ENCODE results near the gene SMIM5.

Gene SMIM5

DNA sequence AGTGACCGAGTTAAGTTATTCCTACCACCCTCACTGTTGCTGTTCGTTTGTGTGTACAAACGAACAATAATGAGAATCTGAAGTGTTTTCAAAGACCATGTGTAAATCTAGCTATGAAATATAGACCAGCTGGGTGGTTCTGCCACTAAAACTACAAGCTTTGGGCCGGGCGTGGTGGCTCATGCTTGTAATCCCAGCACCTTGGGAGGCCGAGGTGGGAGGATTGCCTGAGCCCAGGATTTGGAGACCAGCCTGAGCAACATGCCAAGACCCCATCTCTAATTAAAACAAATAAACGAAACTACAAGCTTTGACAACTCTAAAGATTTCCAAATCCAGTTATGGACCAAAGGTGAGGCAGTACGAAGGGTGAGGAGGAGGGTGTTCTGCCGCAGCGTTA lies 32.7 kb downstream of the SMIM5 start:
- in situ Hi-C loops (cut with MboI; ENCODE audit: low sequenced_read_pairs), result no loop called here

DNA sequence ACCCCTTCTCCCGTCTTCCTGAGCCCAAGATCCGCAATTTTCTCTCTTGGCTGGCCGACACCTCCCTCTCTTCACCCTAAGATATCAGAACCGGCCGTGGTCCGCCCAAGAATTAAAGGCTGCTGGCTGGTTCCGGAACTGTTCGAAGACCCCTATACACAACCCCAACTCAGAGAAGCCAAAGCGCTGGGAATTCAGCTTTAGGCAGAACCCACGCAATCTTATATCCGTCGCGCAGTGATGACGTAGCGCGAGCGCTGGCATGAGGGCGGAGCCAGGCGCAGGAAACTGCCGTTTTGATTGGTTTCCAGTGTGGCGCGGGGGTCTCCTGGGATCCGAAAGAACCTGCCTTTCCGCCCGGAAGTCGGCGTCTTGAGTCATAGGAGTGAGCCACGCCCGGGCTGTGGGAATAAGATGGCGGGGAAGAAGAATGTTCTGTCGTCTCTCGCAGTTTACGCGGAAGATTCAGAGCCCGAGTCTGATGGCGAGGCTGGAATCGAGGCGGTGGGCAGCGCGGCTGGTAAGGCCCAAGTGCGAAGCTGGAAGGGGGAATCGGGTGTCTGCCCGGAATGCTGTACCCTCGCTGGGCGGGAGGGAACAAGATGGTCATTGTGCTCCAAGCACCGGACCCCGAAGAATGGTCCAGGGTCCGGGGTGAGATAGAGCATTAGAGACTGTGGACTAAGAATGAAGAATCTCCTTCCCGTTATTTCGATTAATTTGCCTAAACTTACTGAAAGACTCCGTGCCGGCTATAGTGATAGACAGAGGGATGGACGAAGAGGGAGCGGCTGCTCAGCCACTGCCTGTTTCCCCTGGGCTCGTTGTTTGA lies 33.9 kb downstream of the SMIM5 start, which contains the start of the genes RECQL5 and SAP30BP:
Gene RECQL5, minus strand, starts transcription at position 196 of the 832 bp plus-strand sequence. CDS start 597 bp downstream, outside the sequence.
Gene SAP30BP, plus strand, starts transcription at position 380 of the 832 bp plus-strand sequence. Its CDS starts 35 bp downstream, at position 415.
- in situ Hi-C loops (cut with MboI; ENCODE audit: low sequenced_read_pairs), result no loop called here

DNA sequence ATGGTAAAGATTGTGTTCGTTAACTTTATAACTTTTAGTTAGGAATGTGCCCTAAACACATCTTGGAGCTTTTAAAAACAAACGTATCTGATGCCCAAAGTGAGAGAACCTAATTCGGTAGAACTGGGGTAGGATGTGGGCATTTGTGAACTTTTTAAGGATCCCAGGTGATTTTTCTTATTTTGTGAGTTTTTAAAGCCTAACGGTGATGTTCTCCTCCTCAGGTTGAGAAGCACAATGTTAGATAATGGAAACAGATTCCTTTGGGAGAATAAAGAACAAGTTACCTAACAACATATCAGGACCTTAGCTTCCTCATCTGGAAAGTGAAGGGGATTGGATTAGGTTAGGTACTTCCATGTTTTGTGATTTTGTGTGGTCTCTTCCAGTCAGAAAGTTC lies 34.6 kb downstream of the SMIM5 start:
- in situ Hi-C loops (cut with MboI; ENCODE audit: low sequenced_read_pairs), result no loop called here

DNA sequence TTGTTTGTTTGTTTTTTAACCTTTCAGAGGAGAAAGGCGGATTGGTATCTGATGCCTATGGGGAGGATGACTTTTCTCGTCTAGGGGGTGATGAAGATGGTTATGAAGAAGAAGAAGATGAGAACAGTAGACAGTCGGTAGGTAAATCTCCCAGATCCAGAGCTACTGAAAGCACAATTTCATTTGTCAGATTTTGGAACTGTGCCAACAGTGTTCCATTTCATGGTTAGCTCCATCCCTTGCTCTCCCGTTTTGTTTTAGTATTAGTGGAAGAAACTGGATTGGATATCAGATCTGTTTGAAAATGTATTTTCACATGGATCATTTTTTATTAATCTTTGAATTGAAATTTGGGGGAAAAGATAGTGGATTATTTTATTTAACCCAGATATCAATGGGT lies 35.3 kb downstream of the SMIM5 start:
- in situ Hi-C loops (cut with MboI; ENCODE audit: low sequenced_read_pairs), result no loop called here

DNA sequence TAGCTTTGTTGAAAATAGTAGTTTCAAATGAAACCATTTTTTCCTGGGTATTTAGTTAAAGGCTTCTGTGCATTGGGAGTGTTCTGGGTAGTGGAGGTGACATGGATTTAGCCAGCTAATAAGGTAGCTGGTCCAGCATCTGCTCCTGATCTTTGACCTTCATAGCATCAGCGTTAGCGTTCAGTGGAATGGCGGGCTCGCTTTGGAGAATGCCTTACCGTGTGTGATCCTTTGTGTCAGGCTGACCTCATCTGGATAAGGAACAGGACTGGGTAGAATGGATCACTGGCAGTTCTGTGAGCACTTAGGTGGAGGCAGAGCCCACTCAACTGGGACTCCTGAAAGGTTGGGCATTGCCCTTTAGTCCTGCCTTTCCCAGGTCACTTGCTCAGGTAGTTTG lies 37.6 kb downstream of the SMIM5 start:
- in situ Hi-C loops (cut with MboI; ENCODE audit: low sequenced_read_pairs), result loop anchor here (5.0 kb wide), 1 partner anchor 76 kb away; no protein-coding TSS in a partner anchor

DNA sequence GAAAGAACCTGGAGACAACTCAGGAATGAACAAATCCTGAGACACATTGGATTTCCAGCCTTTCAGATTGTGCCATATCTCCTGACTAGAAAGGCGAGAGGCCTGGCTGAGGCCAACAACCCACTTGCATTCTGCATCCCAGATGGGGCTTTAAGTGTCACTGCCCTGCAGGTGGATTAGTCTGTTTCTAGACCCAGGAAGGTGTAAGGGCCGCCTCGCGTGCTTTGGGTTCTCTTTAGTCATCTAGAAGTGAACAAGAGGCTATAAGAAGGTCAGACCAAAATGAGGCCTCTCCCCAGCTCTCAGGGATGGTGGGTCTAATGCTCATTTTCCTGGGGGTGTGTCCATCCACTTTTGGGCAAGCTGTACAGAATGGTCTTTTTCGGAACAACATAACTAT lies 38.8 kb downstream of the SMIM5 start:
- in situ Hi-C loops (cut with MboI; ENCODE audit: low sequenced_read_pairs), result loop anchor here (5.0 kb wide), 1 partner anchor 75 kb away; no protein-coding TSS in a partner anchor

DNA sequence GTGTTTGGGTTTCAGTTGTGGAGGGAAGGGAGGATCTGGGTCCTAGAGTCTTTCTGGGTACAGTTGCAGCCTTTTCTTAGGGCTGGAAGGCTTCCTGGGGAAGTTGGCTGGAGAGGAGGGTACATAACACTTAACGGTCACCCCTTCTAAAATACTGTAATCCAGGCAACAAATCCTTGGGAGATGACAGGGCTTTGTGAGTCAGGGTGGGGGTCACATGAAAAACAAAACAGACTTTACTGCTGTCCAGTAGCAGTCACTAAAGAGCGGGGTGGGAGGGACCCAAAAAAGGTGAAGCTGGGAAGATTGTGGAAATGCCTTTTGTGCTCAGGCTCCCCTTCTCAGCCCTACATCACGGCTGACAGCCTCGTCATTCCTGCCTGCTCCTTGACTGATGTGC lies 40.3 kb downstream of the SMIM5 start:
- in situ Hi-C loops (cut with MboI; ENCODE audit: low sequenced_read_pairs), result loop anchor here (5.0 kb wide), 1 partner anchor 74 kb away; no protein-coding TSS in a partner anchor

DNA sequence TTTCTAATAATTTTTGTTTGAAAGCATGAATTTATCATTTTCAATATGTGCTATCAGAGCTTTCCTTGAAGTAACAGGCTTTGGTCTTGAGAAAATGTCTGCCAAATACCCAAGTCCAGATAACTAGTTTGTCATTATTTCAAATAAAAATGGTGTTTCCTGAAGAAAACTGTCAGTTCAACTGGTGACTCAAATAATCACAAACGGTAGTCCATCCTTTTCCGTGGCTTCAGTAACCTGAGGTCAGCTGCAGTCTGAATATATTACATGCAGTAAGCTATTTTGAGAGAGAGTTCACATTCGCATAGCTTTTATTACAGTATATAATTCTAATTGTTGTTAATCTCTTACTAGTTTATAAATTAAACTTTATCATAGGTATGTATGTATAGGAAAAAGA lies 43.2 kb downstream of the SMIM5 start:
- in situ Hi-C loops (cut with MboI; ENCODE audit: low sequenced_read_pairs), result no loop called here

DNA sequence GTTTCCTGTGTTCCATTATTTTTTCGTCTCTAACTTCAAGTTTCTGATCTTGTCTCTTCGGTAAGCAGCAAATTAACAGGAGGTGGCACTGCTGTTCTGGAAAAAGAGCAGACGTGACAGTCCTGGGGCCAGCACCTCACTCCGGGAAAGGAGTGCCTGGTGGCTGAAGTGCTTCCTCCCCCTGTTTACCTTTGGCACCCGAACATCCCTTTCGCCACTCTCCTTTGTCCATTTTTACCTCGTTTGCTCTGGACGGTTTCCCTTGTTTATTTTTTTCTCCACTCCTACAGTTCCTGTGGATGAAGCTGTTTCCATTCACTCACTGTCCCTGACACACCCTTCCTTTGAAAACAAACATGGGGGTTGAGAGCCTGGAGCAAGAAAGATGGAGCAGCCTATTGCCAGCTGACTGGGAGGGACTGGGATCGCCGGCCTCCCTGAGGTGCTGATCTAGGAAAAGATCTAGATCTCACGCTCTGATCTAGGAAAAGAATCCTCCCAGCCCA lies 46.5 kb downstream of the SMIM5 start:
- in situ Hi-C loops (cut with MboI; ENCODE audit: low sequenced_read_pairs), result no loop called here

DNA sequence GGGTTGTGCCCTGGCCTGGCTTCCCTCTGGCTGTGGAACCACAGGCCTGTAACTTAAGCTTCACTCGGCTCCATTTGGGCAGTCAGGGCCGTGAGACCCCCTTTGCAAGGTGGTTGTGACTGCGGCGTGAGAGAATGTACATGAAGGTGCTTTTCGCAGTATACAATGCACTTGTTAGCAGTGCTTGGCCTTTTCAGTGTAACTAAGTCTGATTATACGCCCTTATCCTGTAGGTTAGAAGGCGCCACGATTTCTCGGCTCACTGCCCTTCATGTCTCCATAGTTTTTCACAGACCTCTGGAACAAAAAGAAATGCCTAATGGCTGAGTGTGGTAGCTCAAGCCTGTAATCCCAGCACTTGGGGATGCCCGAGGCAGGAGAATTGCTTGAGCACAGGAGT lies 47.2 kb downstream of the SMIM5 start:
- in situ Hi-C loops (cut with MboI; ENCODE audit: low sequenced_read_pairs), result no loop called here

DNA sequence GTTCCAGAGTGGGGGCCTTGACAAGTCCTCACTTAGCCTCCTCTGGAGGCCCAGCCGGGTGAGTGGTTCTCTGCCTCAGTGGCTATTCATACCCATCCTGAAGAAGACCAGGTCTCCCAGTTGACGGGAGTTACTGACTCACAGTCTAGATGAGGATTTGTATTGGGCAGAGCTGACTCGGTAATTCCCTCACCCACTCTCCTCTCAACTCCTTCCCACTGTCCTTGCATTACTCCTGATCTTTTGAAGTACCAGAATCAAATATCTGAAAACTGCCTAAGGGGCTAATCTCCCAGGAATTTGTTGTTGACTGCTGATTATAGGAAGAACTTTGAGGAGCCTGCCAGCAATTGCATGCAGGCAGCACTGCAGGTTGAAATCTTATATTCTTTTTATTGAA lies 48.1 kb downstream of the SMIM5 start:
- in situ Hi-C loops (cut with MboI; ENCODE audit: low sequenced_read_pairs), result no loop called here

DNA sequence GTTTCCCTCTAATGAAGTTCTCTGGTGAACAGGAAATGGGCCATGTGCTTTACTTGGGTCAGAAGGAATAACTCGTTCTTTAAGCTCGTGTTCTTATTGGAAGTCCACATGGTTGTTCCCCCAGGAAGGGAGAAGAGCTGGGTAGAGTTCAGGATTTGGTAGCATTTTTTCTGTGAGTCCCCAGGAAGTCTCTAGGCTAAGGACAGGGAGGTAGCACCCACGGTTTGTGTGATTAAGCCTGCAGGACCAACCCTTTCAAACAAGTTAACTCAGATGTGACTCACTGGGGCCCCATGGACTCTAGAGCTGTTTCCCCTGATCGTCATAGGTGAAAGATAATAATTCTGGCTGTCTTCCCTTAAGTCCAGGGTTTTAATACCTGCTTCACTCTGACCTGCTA lies 50.3 kb downstream of the SMIM5 start:
- in situ Hi-C loops (cut with MboI; ENCODE audit: low sequenced_read_pairs), result no loop called here

DNA sequence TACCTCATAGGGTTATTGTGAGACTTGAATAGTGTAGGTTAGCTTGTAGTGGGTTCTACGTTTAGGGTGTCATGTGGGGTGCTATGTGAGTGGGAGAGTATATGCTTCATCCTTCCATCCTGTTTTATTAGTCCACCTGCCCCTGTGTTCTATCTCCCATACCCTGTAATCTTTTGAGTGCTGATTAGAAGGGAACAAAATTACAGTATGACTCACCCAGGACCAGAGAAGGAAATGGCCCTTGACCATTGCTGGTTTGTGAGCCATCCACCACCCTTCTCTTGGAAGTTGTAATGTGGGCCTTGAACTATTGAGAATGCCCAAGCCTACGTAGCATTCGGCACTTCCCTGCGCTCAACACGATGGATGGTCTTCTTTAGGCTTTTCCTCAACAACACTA lies 51.0 kb downstream of the SMIM5 start:
- in situ Hi-C loops (cut with MboI; ENCODE audit: low sequenced_read_pairs), result no loop called here

DNA sequence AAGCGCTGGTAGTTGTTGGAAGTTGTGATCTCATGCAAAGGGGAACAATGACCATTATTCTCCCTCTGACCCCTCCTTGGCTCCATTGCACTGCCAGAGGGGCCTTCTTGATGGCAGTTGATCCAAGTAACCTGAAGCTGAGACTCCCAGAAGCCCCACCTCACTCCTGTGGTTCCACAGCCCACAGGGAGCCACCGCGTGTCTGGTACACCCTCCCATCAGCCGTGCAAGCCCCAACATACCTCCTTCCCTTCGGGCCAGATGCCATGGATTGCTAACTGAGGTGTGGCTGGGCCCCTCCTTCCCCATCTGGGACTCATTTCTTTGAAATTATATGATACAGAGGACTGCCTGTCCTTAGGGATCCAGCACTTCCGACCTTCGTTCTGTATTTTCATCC lies 51.7 kb downstream of the SMIM5 start:
- in situ Hi-C loops (cut with MboI; ENCODE audit: low sequenced_read_pairs), result no loop called here

DNA sequence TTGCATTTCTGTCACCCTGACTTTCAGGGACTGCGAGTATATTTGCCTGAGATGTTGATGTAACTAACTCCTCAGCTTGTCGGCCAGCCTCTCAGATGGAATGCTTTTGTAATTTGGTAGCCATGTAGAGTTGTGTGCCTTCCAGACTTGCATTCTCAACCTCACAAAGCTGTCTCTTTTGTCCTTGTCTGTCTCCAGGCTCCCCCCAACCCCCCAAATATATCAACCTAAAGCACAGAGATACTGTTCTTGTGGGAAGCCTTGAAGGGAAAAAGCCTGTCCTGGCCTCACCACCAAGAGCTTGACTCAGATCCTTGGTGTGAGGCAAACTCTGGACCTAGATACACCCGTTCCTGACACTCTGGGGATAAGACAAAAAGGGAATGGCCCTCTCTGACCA lies 52.3 kb downstream of the SMIM5 start:
- in situ Hi-C loops (cut with MboI; ENCODE audit: low sequenced_read_pairs), result no loop called here

DNA sequence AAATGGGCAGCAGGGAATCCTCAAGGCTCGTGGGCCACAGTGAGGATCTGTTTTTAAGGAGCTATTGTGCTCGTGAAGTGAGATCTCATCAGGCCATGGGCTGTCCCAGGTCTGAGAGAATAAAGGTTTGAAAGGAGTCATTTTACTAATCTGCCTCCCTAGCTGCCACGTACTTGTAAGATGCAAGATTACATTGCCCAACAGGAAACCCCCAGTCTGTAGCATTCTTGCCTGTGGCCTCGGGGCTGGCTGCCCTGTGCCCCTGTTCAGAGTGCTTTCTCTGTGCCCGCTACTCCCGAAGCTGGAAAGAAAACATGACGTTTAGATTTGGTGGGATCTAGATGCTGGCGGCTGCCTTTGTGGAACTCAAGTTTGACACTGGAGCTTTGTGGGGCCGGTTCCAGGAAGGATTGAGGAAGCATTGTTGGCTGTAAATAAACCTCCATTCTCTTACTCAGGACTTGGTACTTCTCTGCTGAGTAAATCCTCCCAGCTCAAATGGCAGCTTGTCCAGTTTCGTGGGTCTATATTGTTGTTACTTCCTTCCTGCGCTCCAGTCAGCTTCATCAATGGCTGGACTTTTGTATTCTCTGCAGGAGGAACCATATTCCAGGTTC lies 55.1 kb downstream of the SMIM5 start:
- in situ Hi-C loops (cut with MboI; ENCODE audit: low sequenced_read_pairs), result no loop called here

DNA sequence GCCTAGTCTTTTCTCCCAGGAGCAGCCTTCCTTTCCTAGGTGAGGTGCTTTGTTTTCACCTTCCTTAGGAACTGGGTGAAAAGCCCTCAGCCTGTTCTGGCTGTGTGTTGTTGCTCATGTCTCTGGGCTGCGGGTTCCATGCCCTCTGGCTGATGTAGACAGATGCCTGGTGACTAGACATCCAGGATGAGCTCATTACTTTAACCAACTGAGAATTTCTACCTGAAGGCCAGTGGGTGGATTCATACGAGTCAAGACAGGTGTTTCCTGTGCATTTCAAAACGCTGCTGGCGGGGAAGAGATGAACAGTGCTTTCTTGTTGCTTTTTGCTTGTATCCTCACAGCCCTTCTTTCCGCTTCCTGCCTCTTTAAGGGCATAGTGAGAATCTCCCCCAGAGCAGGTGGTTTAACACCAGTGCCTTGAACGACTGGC lies 56.2 kb downstream of the SMIM5 start:
- in situ Hi-C loops (cut with MboI; ENCODE audit: low sequenced_read_pairs), result no loop called here

Data from HL-60/S4 (cell line).